Uterus (tissue), 4 donors: ENCODE data around the gene SOX11. TPM values are rescaled to one million over a fixed set of nuclear protein-coding genes. Genes with fewer than 3 reads are reported as not detected.

Source experiments
- DNase-seq, 2 donors: peaks; one replicate each; pipeline ENCODE4 v3.0.0-alpha.2; 2019 to 2020
- H3K27ac ChIP-seq, 2 donors: fragments of 200-600 bp; sonication (generic); 1 replicate in 1 of 2; 2 replicates in 1 of 2; pipeline ENCODE4 v1.5.1; 2016 to 2018
- H3K27me3 ChIP-seq, 2 donors: fragments of 200-600 bp; sonication (generic); one replicate each; pipeline ENCODE4 v1.5.1; 2018 to 2019; ENCODE audit warnings: control low read depth in 1 of 2
- H3K36me3 ChIP-seq, 2 donors: fragments of 200-600 bp; sonication (generic); one replicate each; pipeline ENCODE4 v1.5.1; 2019; ENCODE audit warnings: control low read depth in 1 of 2
- H3K4me1 ChIP-seq, 2 donors: fragments of 200-600 bp; sonication (generic); one replicate each; pipeline ENCODE4 v1.5.1; 2018 to 2019; ENCODE audit warnings: control low read depth in 1 of 2
- H3K4me3 ChIP-seq, 2 donors: fragments of 200-600 bp; sonication (generic); 1 replicate in 1 of 2; 2 replicates in 1 of 2; pipeline ENCODE4 v1.5.1; 2018 to 2019; ENCODE audit warnings: mild to moderate bottlenecking in 1 of 2
- H3K9me3 ChIP-seq, 2 donors: fragments of 200-600 bp; sonication (generic); one replicate each; pipeline ENCODE4 v1.5.1; 2019; ENCODE audit warnings: control low read depth in 1 of 2
- CTCF ChIP-seq, 4 experiments: fragments of 200-600 bp in 2 of 4; fragments of 450-650 bp in 2 of 4; sonication (generic) in 2 of 4; IDR thresholded peaks; one replicate each; pipeline ENCODE4 v1.5.1; 2016 to 2019; ENCODE audit warnings: antibody characterized with exemption in 4 of 4, mild to moderate bottlenecking in 2 of 4, moderate library complexity in 1 of 4
- POLR2A ChIP-seq, 2 donors: fragments of 450-650 bp; IDR thresholded peaks; one replicate each; pipeline ENCODE4 v1.6.1; 2016; ENCODE audit warnings: antibody characterized with exemption in 2 of 2, mild to moderate bottlenecking in 1 of 2, moderate library complexity in 1 of 2
- intact Hi-C: fragments of 100-400 bp; cut with DNase I; formaldehyde crosslinking; loops from one replicate; pipeline ENCODE4 v1.15.1; 2023; ENCODE audit warnings: low total_unique reads
- total RNA-seq, 4 donors: library from RNA; depleted of rRNA in 3 of 4; stranded (reverse); fragments of >200 nt in 3 of 4; gene quantifications; one replicate each; pipeline versions ENCODE4 v1.1.0 to v1.2.4, GENCODE V29; 2014 to 2023
- donor health status: DM: yes; HTN: yes; CAD: no.

Gene SOX11
- total RNA-seq, 4 donors from 2014 or later: 9.3 TPM; not detected in 3

GRCh38 chr2:5748391-5748790, 56.2 kb downstream of the SOX11 start:
- no peak for DNase-seq
- Histone ChIP-seq H3K9me3 (no peaks in the 10 kb centered on the region), H3K4me3 (no peak overlapping the region), H3K27ac (no peak overlapping the region), H3K27me3 (no peaks in the 10 kb centered on the region), H3K4me1 (no peaks in the 10 kb centered on the region), H3K36me3 (no peaks in the 10 kb centered on the region)
- TF ChIP-seq CTCF (IDR thresholded peaks at IDR 0.05) (no peak), POLR2A (IDR thresholded peaks at IDR 0.05) (no peak)
- intact Hi-C loops: no loop called here

- DNase-seq: no peak
These were observed 56.8 kb downstream of the SOX11 start for GRCh38 chr2:5748946-5749345.

GRCh38 chr2:5749347-5749746, 57.2 kb downstream of the SOX11 start:
- Histone ChIP-seq H3K9me3 (no peaks in the 10 kb centered on the region), H3K27ac (no peak overlapping the region), H3K4me1 (no peaks in the 10 kb centered on the region), H3K27me3 (no peaks in the 10 kb centered on the region), H3K36me3 (no peaks in the 10 kb centered on the region), H3K4me3 (no peak overlapping the region)
- intact Hi-C loops: no loop called here
- DNase-seq: no peak
- TF ChIP-seq POLR2A (IDR thresholded peaks at IDR 0.05) (no peak), CTCF (IDR thresholded peaks at IDR 0.05) (no peak)

More at GRCh38 chr2:5748946-5749345, 56.8 kb downstream of the SOX11 start:
- no peaks in the 10 kb centered on the region for H3K9me3 ChIP-seq
- H3K27me3 ChIP-seq: no peaks in the 10 kb centered on the region
- H3K4me1 ChIP-seq: no peaks in the 10 kb centered on the region
- H3K27ac ChIP-seq: no peak overlapping the region
- TF ChIP-seq CTCF (IDR thresholded peaks at IDR 0.05): no peak
- TF ChIP-seq POLR2A (IDR thresholded peaks at IDR 0.05): no peak
- intact Hi-C loops: no loop called here
- H3K36me3 ChIP-seq: no peaks in the 10 kb centered on the region
- no peak overlapping the region for H3K4me3 ChIP-seq
